ENCODE data around the gene MOB2. TPM values are rescaled to one million over a fixed set of nuclear protein-coding genes. Genes with fewer than 3 reads are reported as not detected.

MOB2 gene
- total RNA-seq, 2 donors from 2014 or later = 30.7 to 31.0 TPM

DNA sequence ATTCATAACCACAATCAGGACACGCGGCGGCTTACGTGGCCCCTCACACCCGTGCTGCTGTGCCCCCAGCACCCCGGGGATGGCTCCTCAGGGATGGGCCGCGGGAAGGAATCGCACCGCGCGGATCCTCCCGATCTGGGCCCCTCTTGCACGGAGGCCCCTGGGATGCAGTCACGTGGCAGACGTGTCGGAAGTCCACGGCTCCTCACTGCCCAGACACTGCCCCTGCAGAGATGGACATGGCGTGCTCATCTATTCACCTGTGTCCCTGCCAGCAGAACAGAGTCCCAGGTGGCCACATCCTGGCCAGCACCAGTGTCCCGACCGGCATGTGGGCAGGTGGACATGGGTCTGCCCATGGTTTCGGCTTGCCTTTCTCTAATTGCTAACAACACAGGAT, 12.8 kb downstream of the MOB2 start:
- Mint-ChIP-seq H3K9me3 (no peaks in the 10 kb centered on the region), H3K27ac (no peak overlapping the region), H3K4me1 (ENCODE audit: low read depth) (no peaks in the 10 kb centered on the region), H3K36me3 (ENCODE audit: insufficient read depth in 2 of 2) (peaks cover 0 to 2% of the 10 kb centered on the region in 2 donors), H3K27me3 (ENCODE audit: low read depth) (no peaks in the 10 kb centered on the region), H3K4me3 (no peak overlapping the region)
- DNase-seq (no peak), ATAC-seq (replicated peaks in 1 of 2) (no peak)

DNA sequence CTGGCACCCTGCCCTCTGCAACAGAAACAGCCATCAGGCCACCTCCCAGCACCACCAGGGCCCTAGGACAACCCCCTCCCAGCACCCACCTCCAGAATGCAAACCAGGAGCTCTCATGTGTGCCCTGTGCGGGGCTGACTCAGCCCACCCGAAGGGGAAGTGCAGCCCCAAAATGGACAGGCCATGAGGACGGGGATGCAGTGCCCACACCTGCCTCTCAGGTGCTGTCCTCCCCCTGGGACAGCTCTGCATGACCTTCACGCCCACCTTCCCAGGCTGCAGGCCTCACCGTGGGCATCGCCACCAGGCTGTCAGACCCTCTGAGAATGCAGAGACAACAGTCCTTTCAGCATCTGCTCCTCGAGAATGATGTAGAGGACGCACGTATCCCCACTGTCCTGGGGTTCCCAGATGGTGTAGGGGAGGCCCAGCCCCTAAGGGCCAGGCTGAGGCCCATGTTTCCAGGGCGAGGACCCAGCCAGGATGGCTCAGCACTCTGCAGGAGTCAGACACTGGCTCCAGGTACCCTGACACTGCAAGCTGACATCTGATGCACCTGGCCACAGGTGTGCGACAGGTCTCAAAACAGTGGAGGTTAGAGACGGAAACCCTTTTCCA, 13.5 kb downstream of the MOB2 start:
- no peak overlapping the region for H3K4me3 Mint-ChIP-seq
- ATAC-seq (replicated peaks in 1 of 2) (no peak), DNase-seq (no peak)
- peaks cover 0 to 2% of the 10 kb centered on the region in 2 donors for H3K36me3 Mint-ChIP-seq (ENCODE audit: insufficient read depth in 2 of 2)
- no peak overlapping the region for H3K27ac Mint-ChIP-seq
- no peaks in the 10 kb centered on the region for H3K27me3 Mint-ChIP-seq (ENCODE audit: low read depth)
- H3K4me1 Mint-ChIP-seq (ENCODE audit: low read depth) = no peaks in the 10 kb centered on the region
- no peaks in the 10 kb centered on the region for H3K9me3 Mint-ChIP-seq

DNA sequence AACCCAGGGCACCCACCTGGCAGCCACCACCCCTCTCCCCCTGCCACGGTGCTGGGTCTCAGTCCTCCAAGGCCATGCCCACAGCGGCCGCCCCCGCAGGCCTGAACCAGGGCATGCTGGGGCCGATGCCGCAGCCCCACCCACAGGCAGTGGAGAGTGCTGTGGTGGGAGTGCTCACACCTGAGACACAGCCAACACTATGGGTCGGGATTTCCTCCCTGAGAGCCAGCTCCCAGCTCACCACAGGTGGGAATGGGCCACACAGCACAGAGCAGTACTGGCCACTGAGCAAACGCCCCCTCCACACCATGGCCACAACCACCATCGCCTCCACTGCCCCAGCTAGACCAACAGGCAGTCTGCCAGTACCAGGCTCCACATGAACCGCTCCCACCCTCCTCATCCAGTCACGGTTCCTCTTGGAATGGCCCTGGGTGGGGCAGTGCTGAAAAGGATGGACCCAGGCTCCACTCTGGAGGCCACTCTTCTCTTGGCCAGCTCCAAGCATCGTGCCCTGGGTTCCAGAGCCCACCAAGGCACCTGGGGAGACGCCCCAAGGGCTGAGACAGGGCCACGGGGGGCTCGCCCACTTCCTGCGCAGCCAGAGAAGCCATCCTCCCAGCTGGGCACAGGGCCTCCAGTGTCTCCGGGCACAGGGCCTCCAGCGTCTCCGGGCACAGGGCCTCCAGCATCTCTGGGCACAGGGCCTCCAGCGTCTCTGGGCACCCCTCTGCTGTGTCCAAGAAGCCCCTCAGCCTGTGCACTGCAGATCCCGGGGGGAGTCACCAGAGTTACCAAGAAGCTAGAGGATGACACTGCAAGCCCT, 14.2 kb downstream of the MOB2 start:
- DNase-seq (no peak), ATAC-seq (replicated peaks in 1 of 2) (no peak)
- no peaks in the 10 kb centered on the region for H3K9me3 Mint-ChIP-seq
- no peaks in the 10 kb centered on the region for H3K27me3 Mint-ChIP-seq (ENCODE audit: low read depth)
- H3K4me3 Mint-ChIP-seq = no peak overlapping the region
- peaks cover 0 to 2% of the 10 kb centered on the region in 2 donors for H3K36me3 Mint-ChIP-seq (ENCODE audit: insufficient read depth in 2 of 2)
- no peaks in the 10 kb centered on the region for H3K4me1 Mint-ChIP-seq (ENCODE audit: low read depth)
- H3K27ac Mint-ChIP-seq = no peak overlapping the region

DNA sequence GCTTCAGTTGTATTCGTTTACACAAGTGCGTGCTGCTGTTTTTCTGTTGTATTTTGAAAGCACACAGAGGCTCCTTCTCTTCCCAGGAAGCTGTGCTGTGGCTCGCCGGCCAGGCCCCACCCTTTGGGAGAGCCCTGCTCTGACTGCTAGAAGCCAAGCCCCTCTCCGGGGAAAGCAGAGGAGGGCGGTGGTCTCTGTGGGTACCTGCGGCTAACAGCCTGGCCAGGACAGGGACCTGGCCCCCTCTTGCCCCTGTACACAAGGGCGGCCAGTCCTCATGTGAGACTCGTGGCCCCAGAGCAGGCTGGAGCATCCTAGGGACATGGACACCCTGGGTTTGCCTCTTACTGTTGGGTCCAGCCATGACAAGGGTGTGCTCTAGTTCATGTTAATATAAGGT, 14.8 kb downstream of the MOB2 start:
- Mint-ChIP-seq H3K4me1 (ENCODE audit: low read depth) (no peaks in the 10 kb centered on the region), H3K9me3 (no peaks in the 10 kb centered on the region), H3K36me3 (ENCODE audit: insufficient read depth in 2 of 2) (peaks cover 0 to 2% of the 10 kb centered on the region in 2 donors), H3K4me3 (no peak overlapping the region), H3K27me3 (ENCODE audit: low read depth) (no peaks in the 10 kb centered on the region), H3K27ac (no peak overlapping the region)
- DNase-seq = no peak
- ATAC-seq (replicated peaks in 1 of 2) = no peak

DNA sequence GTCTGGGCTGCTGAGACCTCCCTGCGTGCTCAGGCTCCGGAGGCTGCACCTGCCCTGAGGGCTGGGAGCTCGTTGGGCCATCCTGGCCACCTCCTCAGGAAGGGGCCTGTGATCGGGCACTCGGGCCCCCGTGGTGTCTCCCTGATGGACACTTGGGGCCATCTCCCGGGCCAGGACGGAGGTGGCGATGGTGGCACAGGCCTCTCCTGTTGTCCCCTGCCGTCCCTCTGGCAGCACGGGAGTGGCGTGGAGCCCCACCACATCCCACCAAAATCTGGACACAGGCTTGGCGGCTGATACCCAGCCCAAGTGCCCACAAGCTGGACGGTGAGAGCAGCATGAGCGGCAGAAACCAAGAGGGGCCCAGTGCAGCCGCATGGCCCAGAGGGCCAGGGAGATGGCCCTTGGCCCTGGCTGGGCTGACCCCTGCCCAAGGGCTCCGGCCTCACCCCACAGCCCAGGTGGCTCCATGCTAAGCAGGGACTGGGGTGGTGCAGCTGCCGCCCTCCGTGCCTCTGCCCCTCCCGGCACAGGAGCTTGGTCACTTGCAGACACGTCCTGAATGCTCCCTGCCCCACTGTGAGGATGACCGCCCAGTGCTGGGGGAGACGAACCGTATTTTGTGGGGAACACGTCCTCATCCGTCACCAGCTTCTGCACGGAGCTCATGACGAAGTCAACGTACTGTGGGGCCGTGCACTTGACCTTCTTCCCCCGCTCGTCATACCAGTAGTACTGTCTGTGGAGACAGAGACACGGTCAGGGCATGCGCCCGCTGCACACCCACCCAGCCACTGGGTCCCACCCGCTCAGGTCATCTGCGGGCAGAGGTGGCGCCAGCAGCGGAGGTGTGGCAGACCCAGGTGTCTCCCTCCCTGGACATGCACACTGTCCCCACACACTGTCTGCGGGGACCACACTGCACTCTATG, 15.6 kb downstream of the MOB2 start:
- H3K4me3 Mint-ChIP-seq = no peak overlapping the region
- H3K27me3 Mint-ChIP-seq (ENCODE audit: low read depth) = no peaks in the 10 kb centered on the region
- DNase-seq (no peak), ATAC-seq (replicated peaks in 1 of 2) (no peak)
- H3K27ac Mint-ChIP-seq = no peak overlapping the region
- H3K9me3 Mint-ChIP-seq = no peaks in the 10 kb centered on the region
- H3K4me1 Mint-ChIP-seq (ENCODE audit: low read depth) = no peaks in the 10 kb centered on the region
- H3K36me3 Mint-ChIP-seq (ENCODE audit: insufficient read depth in 2 of 2) = no peaks in the 10 kb centered on the region

DNA sequence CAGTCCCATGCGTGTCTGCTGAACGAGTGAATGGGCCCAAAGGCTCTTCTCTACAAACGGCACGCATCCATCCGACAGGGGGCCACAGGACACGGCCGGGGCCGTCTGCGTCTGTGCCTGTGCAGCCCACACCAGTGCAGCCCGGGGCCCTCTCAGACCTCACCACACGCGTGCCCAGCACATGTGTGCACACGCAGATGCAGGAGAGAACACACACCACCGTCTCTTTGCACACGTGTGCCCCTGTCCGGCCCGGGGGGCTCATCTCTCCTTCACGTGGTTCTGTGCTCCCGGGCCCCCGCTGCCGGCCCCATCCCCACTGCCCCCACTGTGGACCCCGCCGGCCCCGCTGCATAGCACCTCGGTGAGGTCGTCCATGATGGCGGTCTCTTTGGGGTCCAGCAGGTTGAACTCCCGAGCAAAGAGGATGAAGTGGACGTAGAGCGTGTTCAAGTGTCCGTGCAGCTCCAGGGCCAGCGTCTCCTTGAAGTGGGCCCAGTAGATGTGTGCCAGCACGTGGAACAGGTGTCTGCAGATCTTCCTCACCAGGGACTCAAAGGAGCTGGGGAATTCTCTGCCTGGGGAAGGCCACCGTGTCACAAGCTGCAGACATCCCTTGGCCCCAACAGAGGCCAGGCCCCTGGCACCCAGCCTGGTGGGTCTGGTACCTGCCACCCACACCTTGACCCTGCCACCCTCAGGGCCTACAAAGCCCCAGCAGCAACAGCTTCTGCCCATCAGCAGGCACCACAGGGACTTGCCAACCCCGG, 16.5 kb downstream of the MOB2 start:
- DNase-seq (no peak), ATAC-seq (replicated peaks in 1 of 2) (no peak)
- Mint-ChIP-seq H3K27ac (no peak overlapping the region), H3K4me3 (no peak overlapping the region), H3K36me3 (ENCODE audit: insufficient read depth in 2 of 2) (no peaks in the 10 kb centered on the region), H3K9me3 (no peaks in the 10 kb centered on the region), H3K4me1 (ENCODE audit: low read depth) (no peaks in the 10 kb centered on the region), H3K27me3 (ENCODE audit: low read depth) (no peaks in the 10 kb centered on the region)

DNA sequence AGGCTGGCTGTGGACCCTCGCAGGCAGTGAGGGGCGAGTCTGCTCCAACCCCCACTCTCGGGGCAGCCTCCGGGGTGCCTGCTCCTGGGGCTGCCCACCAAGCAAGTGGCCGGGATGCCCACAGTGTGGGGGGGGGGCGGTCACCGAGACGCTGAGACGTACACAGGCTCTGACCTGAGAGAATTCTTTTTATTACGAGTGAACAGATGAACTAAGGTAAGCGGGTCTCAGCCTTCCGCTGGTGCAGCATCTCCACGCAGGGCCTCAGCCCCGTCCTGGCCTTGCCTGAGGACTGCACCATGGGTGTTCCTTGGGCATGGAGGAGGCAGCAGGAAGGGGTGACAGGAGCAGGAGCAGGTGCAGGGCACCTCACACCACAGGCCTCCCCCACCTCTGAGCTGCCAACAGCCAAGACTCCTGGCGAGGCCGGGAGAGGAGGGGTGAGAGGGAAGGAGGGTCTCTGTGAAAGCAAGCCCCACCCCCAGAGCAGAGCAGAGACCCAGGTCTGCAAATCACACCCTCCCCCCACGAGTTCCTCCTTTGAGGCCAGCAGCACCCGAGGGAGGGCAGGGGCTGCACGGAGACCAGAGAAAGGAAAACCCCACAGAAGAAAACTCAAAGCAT, 17.2 kb downstream of the MOB2 start:
- Mint-ChIP-seq H3K27me3 (ENCODE audit: low read depth) (no peaks in the 10 kb centered on the region), H3K9me3 (no peaks in the 10 kb centered on the region), H3K36me3 (ENCODE audit: insufficient read depth in 2 of 2) (no peaks in the 10 kb centered on the region), H3K4me1 (ENCODE audit: low read depth) (no peaks in the 10 kb centered on the region), H3K4me3 (no peak overlapping the region), H3K27ac (no peak overlapping the region)
- DNase-seq = no peak
- ATAC-seq (replicated peaks in 1 of 2) = no peak

DNA sequence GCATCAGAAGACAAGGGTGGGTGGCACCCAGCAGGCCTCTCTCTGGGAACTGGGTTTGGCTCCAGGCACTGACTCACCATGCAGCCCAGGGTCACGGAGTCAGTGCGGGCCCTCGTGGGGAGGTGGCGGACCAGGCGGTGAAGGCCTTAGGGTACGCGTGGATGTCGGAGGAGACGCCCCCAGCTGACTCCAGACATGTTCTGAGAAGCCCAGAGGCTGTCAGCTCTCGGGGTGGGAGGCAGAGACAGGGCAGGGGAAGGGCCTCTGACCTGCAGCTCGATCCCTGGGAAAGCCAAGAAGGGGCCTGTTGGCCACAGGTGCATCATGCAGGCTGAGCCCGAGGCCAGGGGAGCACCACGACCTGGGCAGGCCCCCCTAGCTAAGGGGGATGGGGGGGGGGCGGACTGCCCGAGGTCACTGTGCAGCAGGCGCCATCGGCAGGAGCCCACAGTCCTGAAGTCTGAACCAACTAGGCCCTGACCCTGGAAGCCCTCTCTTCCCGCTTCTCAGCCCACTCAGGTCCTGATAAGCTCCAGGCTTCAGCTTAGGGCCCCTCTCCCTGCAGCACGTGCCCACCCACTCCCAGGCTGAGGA, 18.0 kb downstream of the MOB2 start:
- H3K36me3 Mint-ChIP-seq (ENCODE audit: insufficient read depth in 2 of 2) = no peaks in the 10 kb centered on the region
- no peak overlapping the region for H3K4me3 Mint-ChIP-seq
- no peaks in the 10 kb centered on the region for H3K27me3 Mint-ChIP-seq (ENCODE audit: low read depth)
- no peak overlapping the region for H3K27ac Mint-ChIP-seq
- ATAC-seq (replicated peaks in 1 of 2) (no peak), DNase-seq (no peak)
- H3K9me3 Mint-ChIP-seq = no peaks in the 10 kb centered on the region
- no peaks in the 10 kb centered on the region for H3K4me1 Mint-ChIP-seq (ENCODE audit: low read depth)

DNA sequence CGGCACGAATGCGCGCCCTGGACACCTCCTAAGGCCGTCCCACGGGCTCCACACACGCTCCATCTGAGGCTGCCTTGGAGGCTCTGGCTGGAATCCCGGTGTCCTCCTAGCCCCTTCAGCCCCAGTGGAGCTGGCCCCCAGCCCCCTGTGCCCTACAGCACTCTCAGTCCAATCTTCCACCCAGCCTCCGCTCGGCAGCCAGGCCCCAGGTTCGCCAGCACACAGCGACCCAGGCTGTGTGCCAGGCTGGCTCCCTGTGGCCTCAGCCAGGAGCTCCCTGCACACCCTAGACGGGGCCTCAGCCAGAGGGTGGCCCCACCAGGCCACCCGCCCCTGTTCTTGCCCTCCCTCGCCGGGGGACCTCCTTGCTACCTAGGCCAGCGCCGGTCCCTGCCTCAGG, 18.6 kb downstream of the MOB2 start:
- no peak for DNase-seq
- ATAC-seq (replicated peaks in 1 of 2) = no peak
- H3K27me3 Mint-ChIP-seq (ENCODE audit: low read depth) = no peaks in the 10 kb centered on the region
- H3K36me3 Mint-ChIP-seq (ENCODE audit: insufficient read depth in 2 of 2) = no peaks in the 10 kb centered on the region
- H3K9me3 Mint-ChIP-seq = no peaks in the 10 kb centered on the region
- H3K4me1 Mint-ChIP-seq (ENCODE audit: low read depth) = no peaks in the 10 kb centered on the region
- H3K4me3 Mint-ChIP-seq = no peak overlapping the region
- H3K27ac Mint-ChIP-seq = no peak overlapping the region

DNA sequence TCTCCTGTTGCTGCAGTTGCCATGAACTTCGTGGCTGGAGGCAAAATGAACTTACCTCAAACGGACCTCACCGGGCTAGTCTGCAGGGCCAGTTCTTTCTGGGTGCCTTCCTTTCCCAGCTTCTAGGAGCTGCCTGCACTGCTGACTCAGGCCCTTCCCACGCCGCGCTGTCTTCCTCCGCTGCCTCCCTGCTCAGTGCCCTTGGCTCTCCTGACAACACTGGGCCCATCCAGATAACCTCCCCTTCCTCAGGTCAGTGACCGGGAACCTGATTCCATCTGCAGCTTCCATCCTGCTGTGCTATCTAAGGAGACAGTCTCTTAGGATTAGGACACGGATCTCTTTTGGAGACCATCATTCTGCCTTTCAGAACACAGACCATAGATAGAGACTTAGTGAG, 19.3 kb downstream of the MOB2 start:
- no peak overlapping the region for H3K27ac Mint-ChIP-seq
- DNase-seq (no peak), ATAC-seq (replicated peaks in 1 of 2) (no peak)
- no peaks in the 10 kb centered on the region for H3K9me3 Mint-ChIP-seq
- H3K4me1 Mint-ChIP-seq (ENCODE audit: low read depth) = no peaks in the 10 kb centered on the region
- no peaks in the 10 kb centered on the region for H3K36me3 Mint-ChIP-seq (ENCODE audit: insufficient read depth in 2 of 2)
- no peak overlapping the region for H3K4me3 Mint-ChIP-seq
- H3K27me3 Mint-ChIP-seq (ENCODE audit: low read depth) = no peaks in the 10 kb centered on the region

DNA sequence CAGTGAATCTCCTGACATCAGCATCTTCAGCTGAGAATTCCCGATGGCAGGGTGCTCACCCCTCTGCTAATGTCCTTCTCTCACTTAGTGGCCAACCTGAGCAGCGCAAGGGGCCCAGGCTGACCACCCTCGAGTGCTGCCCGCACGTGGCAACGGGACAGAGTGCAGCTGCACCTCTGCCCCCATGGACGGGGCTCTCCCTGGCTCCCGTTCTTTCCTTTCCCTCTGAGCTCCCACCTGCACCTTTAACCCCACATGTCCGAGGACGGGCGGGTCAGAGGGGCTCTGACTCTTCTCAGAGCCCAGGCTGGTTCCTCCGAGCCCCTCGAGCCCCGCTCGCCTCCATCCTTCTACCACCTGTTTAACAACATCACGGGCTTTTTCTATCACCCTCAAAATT, 19.8 kb downstream of the MOB2 start:
- H3K4me1 Mint-ChIP-seq (ENCODE audit: low read depth) = no peaks in the 10 kb centered on the region
- H3K27ac Mint-ChIP-seq = no peak overlapping the region
- H3K36me3 Mint-ChIP-seq (ENCODE audit: insufficient read depth in 2 of 2) = no peaks in the 10 kb centered on the region
- no peak for DNase-seq
- no peak overlapping the region for H3K4me3 Mint-ChIP-seq
- no peaks in the 10 kb centered on the region for H3K9me3 Mint-ChIP-seq
- ATAC-seq (replicated peaks in 1 of 2) = no peak
- no peaks in the 10 kb centered on the region for H3K27me3 Mint-ChIP-seq (ENCODE audit: low read depth)

DNA sequence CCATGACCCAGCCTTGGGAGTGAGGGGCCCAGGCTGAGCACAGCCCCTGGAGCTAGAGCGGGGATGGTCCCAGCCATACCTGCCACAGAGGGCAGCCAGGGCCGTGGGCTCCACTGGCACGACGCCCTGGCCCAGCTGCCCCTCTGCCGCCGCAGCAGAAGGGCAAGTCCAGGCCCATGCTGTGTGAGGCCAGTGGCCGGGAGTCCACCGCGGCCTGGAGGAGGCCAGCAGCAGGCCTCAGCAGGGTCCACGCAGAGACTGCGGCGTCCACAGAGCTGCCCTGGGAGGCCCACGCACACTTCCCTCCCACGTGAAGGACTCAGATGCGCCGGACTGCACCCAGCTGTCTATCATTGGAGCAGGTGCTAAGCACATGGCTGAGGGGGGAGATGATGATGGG, 23.5 kb downstream of the MOB2 start:
- H3K4me3 Mint-ChIP-seq = no peak overlapping the region

More for the DNA sequence above, 23.5 kb downstream of the MOB2 start:
- Mint-ChIP-seq H3K9me3 (no peaks in the 10 kb centered on the region), H3K27ac (no peak overlapping the region), H3K27me3 (ENCODE audit: low read depth) (no peaks in the 10 kb centered on the region), H3K4me1 (ENCODE audit: low read depth) (no peaks in the 10 kb centered on the region), H3K36me3 (ENCODE audit: insufficient read depth in 2 of 2) (no peaks in the 10 kb centered on the region)
- DNase-seq (no peak), ATAC-seq (replicated peaks in 1 of 2) (no peak)
